PC-9 (cell line): Measurements from ENCODE around the gene PILRA.
"Not testable (repeated sequence)": the region's sequence is repeated elsewhere in the genome, so short reads cannot be mapped to it uniquely, and the experiment has no call there.

Source experiments
- CTCF ChIP-seq: fragments of 200-600 bp; sonication (generic); conservative IDR thresholded peaks from 2 replicates; pipeline ENCODE4 v1.6.1; 2017; ENCODE audit warnings: mixed run types, antibody characterized with exemption, mild to moderate bottlenecking, moderate library complexity
- EZH2 ChIP-seq: fragments of 200-600 bp; sonication (generic); IDR thresholded peaks from 2 replicates; pipeline ENCODE4 v1.8.0; 2017; ENCODE audit warnings: antibody characterized with exemption, low read depth

- not testable (repeated sequence) for TF ChIP-seq CTCF, EZH2
Measured at GRCh38 chr7:100382234-100382853, 9.1 kb downstream of the PILRA start.
